SK-N-SH (cell line): ENCODE data around the gene CTNS. TPM values are rescaled to one million over a fixed set of nuclear protein-coding genes. Genes with fewer than 3 reads are reported as not detected.

Experiments used
- CTCF ChIA-PET: fragments of 300-600, 350-600 bp; formaldehyde crosslinking; extraction: SDS; loops from one replicate; lab custom pipeline; 2021; lab: Yijun Ruan, JAX
- POLR2A ChIA-PET: fragments of 350-600 bp; sonication (Branson Sonifier 250); formaldehyde crosslinking; extraction: SDS; loops from one replicate; lab custom pipeline; 2020; ENCODE audit warnings: antibody characterized with exemption, inconsistent platforms; lab: Yijun Ruan, JAX
- DNase-seq: peaks from one replicate; pipeline ENCODE4 v3.0.0; 2012
- H2AFZ ChIP-seq: fragments of 200-600 bp; sonication (generic); 2 replicates; pipeline ENCODE4 v1.8.1; 2016; ENCODE audit warnings: antibody characterized with exemption, mild to moderate bottlenecking, low read depth
- H3F3A ChIP-seq: fragments of 200-600 bp; sonication (generic); replicated peaks from 2 replicates; pipeline ENCODE3; 2016; ENCODE audit warnings: antibody characterized with exemption, mild to moderate bottlenecking; ENCODE audit not compliant: insufficient read depth
- H3K27ac ChIP-seq, 2 experiments: fragments of 200-500 bp in 1 of 2; fragments of 200-600 bp in 1 of 2; sonication (Bioruptor generic) in 1 of 2; sonication (generic), shearing (Covaris generic) in 1 of 2; 2 replicates each; pipeline versions ENCODE4 v1.5.1 to v1.6.1; 2014 to 2016; ENCODE audit warnings: low read depth in 2 of 2, inconsistent platforms in 1 of 2, low read length in 1 of 2, mild to moderate bottlenecking in 1 of 2, mixed read lengths in 1 of 2
- H3K27me3 ChIP-seq: fragments of 200-600 bp; sonication (generic), shearing (Covaris generic); 2 replicates; pipeline ENCODE4 v1.6.1; 2016; ENCODE audit warnings: mixed run types; ENCODE audit not compliant: insufficient read depth
- H3K36me3 ChIP-seq, 2 experiments: fragments of 200-500 bp in 1 of 2; fragments of 200-600 bp in 1 of 2; sonication (Bioruptor generic) in 1 of 2; sonication (generic) in 1 of 2; replicated peaks in 1 of 2; 2 replicates each; pipeline versions ENCODE3 to v1.5.1; 2014 to 2016; ENCODE audit warnings: low read length in 1 of 2, mild to moderate bottlenecking in 1 of 2; ENCODE audit not compliant: insufficient read depth in 2 of 2, control insufficient read depth in 1 of 2
- H3K4me1 ChIP-seq, 2 experiments: fragments of 200-500 bp in 1 of 2; fragments of 200-600 bp in 1 of 2; sonication (Bioruptor generic) in 1 of 2; sonication (generic), shearing (Covaris generic) in 1 of 2; 2 replicates each; pipeline versions ENCODE4 v1.5.1 to v1.6.1; 2014 to 2016; ENCODE audit warnings: low read depth in 1 of 2, low read length in 1 of 2, mixed run types in 1 of 2; ENCODE audit not compliant: insufficient read depth in 2 of 2, control insufficient read depth in 1 of 2
- H3K4me2 ChIP-seq: fragments of 200-600 bp; sonication (generic), shearing (Covaris generic); 2 replicates; pipeline ENCODE4 v1.6.1; 2017; ENCODE audit warnings: mixed run types
- H3K4me3 ChIP-seq, 2 experiments: fragments of 200-500 bp in 1 of 2; fragments of 200-600 bp in 1 of 2; sonication (Bioruptor generic) in 1 of 2; sonication (generic), shearing (Covaris generic) in 1 of 2; 2 replicates each; pipeline versions ENCODE4 v1.5.1 to v1.8.1; 2014 to 2016; ENCODE audit warnings: low read depth in 2 of 2, inconsistent platforms in 1 of 2, low read length in 1 of 2, mild to moderate bottlenecking in 1 of 2, mixed read lengths in 1 of 2, moderate library complexity in 1 of 2
- H3K79me2 ChIP-seq: fragments of 200-600 bp; sonication (generic); 2 replicates; pipeline ENCODE4 v1.8.1; 2017; ENCODE audit warnings: mild to moderate bottlenecking; ENCODE audit not compliant: insufficient read depth
- H3K9ac ChIP-seq: fragments of 200-600 bp; sonication (generic); 2 replicates; pipeline ENCODE4 v1.6.1; 2017; ENCODE audit warnings: mixed run types
- H3K9me2 ChIP-seq: fragments of 200-600 bp; sonication (generic); 2 replicates; pipeline ENCODE4 v1.6.1; 2017; ENCODE audit warnings: mixed run types
- H3K9me3 ChIP-seq: fragments of 200-600 bp; sonication (generic); 2 replicates; pipeline ENCODE4 v1.6.1; 2017; ENCODE audit warnings: mixed run types, mild to moderate bottlenecking, moderate library complexity
- H4K20me1 ChIP-seq: fragments of 200-600 bp; sonication (generic); 2 replicates; pipeline ENCODE4 v1.6.1; 2017; ENCODE audit warnings: mild to moderate bottlenecking, mixed run types; ENCODE audit not compliant: insufficient read depth
- CHD2 ChIP-seq: fragments of 150-350 bp; IDR thresholded peaks from 2 replicates; pipeline ENCODE4 v1.6.1; 2018; ENCODE audit warnings: low read length; ENCODE audit not compliant: partially characterized antibody
- ELF1 ChIP-seq: IDR thresholded peaks from 2 replicates; pipeline ENCODE4 v1.4.0; 2012
- FOXJ3 ChIP-seq: sonication (generic); formaldehyde crosslinking; IDR thresholded peaks from 2 replicates; pipeline ENCODE4 v1.5.1; 2020; ENCODE audit warnings: mild to moderate bottlenecking, missing genetic modification reagents
- FOXM1 ChIP-seq: IDR thresholded peaks from 2 replicates; pipeline ENCODE4 v1.4.0; 2012; ENCODE audit warnings: low read depth, mild to moderate bottlenecking
- GABPA ChIP-seq: IDR thresholded peaks from 2 replicates; pipeline ENCODE4 v1.4.0; 2012; ENCODE audit warnings: low read depth, mild to moderate bottlenecking
- MEF2A ChIP-seq: IDR thresholded peaks from 2 replicates; pipeline ENCODE4 v1.4.0; 2012; ENCODE audit warnings: low read depth, borderline replicate concordance
- MXI1 ChIP-seq: IDR thresholded peaks from 2 replicates; pipeline ENCODE4 v1.6.1; 2012; ENCODE audit warnings: mild to moderate bottlenecking, low read depth, low read length, improper control_type of control experiment
- NFIC ChIP-seq: IDR thresholded peaks from 2 replicates; pipeline ENCODE4 v1.4.0; 2012; ENCODE audit warnings: borderline replicate concordance
- POLR2AphosphoS5 ChIP-seq: IDR thresholded peaks from 2 replicates; pipeline ENCODE4 v1.6.1; 2012; ENCODE audit warnings: low read depth, low read length
- RAD21 ChIP-seq: IDR thresholded peaks from 2 replicates; pipeline ENCODE4 v1.6.1; 2012; ENCODE audit warnings: mild to moderate bottlenecking, low read length
- RFX5 ChIP-seq: IDR thresholded peaks from 2 replicates; pipeline ENCODE4 v1.6.1; 2012; ENCODE audit warnings: mild to moderate bottlenecking, improper control_type of control experiment, low read length
- SIN3A ChIP-seq: IDR thresholded peaks from 2 replicates; pipeline ENCODE4 v1.6.1; 2012; ENCODE audit warnings: low read depth, mild to moderate bottlenecking, low read length, moderate library complexity, borderline replicate concordance
- TAF1 ChIP-seq: IDR thresholded peaks from 2 replicates; pipeline ENCODE4 v1.6.1; 2012; ENCODE audit warnings: low read depth, mild to moderate bottlenecking, low read length, moderate library complexity, borderline replicate concordance
- TCF12 ChIP-seq: IDR thresholded peaks from 2 replicates; pipeline ENCODE4 v1.4.0; 2012
- TEAD4 ChIP-seq: IDR thresholded peaks from 2 replicates; pipeline ENCODE4 v1.4.0; 2012; ENCODE audit warnings: mild to moderate bottlenecking, borderline replicate concordance; ENCODE audit not compliant: insufficient read depth
- YY1 ChIP-seq: IDR thresholded peaks from 2 replicates; pipeline ENCODE4 v1.4.0; 2012; ENCODE audit warnings: low read depth, mild to moderate bottlenecking
- WGBS: methylation state at CpG from one replicate; pipeline ENCODE4 v1.1.6; 2017; ENCODE audit warnings: low lambda C conversion rate; 5-methylcytosine and 5-hydroxymethylcytosine counted together
- polyA plus RNA-seq, 3 experiments: library from polyadenylated mRNA; depleted of rRNA; stranded (reverse); fragments of >200 nt; gene quantifications; 2 replicates each; pipeline ENCODE4 v1.2.3, GENCODE V29; 2012
- TF ChIP-seq, protein P1 (sequence below): IDR thresholded peaks from 2 replicates; pipeline ENCODE4 v1.4.0; 2012; ENCODE audit warnings: low read depth
- TF ChIP-seq, protein P2 (sequence below): fragments of 200-600 bp; sonication (generic); IDR thresholded peaks from 2 replicates; pipeline ENCODE4 v1.6.1; 2017; ENCODE audit warnings: antibody characterized with exemption, mild to moderate bottlenecking, moderate library complexity
- TF ChIP-seq, protein P3 (sequence below): fragments of 150-350 bp; IDR thresholded peaks from 2 replicates; pipeline ENCODE4 v1.6.1; 2017; ENCODE audit warnings: antibody characterized with exemption, low read length, low read depth, borderline replicate concordance
- TF ChIP-seq, protein P4 (sequence below): IDR thresholded peaks from 2 replicates; pipeline ENCODE4 v1.4.0; 2012; ENCODE audit warnings: low read depth, borderline replicate concordance
- TF ChIP-seq, protein P5 (sequence below): IDR thresholded peaks from 2 replicates; pipeline ENCODE4; 2012

CTNS gene
- polyA plus RNA-seq, 1 of the 3 experiments (the other 2 are of a cell fraction): 8.2 TPM

DNA sequence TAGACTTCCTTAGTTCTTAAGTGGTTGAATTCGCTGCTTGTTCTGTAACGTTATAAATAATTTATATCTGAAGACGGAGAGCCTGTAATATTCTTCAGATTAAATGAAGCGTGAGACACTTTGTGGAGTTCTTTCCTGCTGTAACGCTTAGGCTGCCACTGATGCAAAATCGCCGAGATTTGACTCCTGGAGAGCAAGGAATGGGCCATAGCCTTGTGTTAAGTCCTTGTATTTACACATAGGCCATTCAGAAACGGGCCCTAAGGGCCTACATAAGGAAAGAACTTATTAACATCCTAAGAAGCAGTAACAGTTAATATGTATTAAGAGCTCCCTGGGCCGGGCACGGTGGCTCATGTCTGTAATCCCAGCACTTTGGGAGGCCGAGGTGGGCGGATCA is 33.0 kb downstream of the CTNS start (continued):
- no peak for TF ChIP-seq TAF1
- TF ChIP-seq RAD21: no peak
- TF ChIP-seq POLR2AphosphoS5: no peak

DNA sequence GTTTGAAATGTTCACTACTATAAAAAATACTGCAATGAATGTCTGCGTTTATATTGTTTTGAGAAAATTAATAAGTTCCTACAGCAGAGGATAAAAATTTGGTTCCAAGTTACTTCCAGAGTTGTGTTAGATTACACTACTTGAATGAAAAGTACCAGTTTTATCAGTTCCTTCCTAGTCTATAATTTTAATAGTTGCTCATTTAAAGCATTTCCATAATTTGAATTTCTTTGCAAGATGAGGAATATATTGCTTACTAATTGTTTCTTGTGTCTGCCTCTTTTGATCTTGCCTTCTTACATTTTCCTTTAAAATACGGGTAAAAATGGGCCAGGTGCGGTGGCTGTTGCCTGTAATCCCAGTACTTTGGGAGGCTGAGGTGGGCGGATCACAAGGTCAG is 36.0 kb downstream of the CTNS start:
- no peak overlapping the region for H3K9ac ChIP-seq
- TF ChIP-seq MEF2A: no peak
- no peak for TF ChIP-seq FOXJ3 (CRISPR knock-in tag)
- TF ChIP-seq ELF1: no peak
- no peak for TF ChIP-seq TEAD4
- TF ChIP-seq, protein P1, sequence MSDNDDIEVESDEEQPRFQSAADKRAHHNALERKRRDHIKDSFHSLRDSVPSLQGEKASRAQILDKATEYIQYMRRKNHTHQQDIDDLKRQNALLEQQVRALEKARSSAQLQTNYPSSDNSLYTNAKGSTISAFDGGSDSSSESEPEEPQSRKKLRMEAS: no peak
- TF ChIP-seq, protein P2, sequence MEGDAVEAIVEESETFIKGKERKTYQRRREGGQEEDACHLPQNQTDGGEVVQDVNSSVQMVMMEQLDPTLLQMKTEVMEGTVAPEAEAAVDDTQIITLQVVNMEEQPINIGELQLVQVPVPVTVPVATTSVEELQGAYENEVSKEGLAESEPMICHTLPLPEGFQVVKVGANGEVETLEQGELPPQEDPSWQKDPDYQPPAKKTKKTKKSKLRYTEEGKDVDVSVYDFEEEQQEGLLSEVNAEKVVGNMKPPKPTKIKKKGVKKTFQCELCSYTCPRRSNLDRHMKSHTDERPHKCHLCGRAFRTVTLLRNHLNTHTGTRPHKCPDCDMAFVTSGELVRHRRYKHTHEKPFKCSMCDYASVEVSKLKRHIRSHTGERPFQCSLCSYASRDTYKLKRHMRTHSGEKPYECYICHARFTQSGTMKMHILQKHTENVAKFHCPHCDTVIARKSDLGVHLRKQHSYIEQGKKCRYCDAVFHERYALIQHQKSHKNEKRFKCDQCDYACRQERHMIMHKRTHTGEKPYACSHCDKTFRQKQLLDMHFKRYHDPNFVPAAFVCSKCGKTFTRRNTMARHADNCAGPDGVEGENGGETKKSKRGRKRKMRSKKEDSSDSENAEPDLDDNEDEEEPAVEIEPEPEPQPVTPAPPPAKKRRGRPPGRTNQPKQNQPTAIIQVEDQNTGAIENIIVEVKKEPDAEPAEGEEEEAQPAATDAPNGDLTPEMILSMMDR: no peak
- TF ChIP-seq, protein P3, sequence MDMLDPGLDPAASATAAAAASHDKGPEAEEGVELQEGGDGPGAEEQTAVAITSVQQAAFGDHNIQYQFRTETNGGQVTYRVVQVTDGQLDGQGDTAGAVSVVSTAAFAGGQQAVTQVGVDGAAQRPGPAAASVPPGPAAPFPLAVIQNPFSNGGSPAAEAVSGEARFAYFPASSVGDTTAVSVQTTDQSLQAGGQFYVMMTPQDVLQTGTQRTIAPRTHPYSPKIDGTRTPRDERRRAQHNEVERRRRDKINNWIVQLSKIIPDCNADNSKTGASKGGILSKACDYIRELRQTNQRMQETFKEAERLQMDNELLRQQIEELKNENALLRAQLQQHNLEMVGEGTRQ: no peak
- no peak for TF ChIP-seq YY1
- no peak for TF ChIP-seq RFX5
- no peak for TF ChIP-seq CHD2
- TF ChIP-seq, protein P4, sequence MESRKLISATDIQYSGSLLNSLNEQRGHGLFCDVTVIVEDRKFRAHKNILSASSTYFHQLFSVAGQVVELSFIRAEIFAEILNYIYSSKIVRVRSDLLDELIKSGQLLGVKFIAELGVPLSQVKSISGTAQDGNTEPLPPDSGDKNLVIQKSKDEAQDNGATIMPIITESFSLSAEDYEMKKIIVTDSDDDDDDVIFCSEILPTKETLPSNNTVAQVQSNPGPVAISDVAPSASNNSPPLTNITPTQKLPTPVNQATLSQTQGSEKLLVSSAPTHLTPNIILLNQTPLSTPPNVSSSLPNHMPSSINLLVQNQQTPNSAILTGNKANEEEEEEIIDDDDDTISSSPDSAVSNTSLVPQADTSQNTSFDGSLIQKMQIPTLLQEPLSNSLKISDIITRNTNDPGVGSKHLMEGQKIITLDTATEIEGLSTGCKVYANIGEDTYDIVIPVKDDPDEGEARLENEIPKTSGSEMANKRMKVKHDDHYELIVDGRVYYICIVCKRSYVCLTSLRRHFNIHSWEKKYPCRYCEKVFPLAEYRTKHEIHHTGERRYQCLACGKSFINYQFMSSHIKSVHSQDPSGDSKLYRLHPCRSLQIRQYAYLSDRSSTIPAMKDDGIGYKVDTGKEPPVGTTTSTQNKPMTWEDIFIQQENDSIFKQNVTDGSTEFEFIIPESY: no peak
- TF ChIP-seq FOXM1: no peak
- no peak for TF ChIP-seq SIN3A
- no peak for TF ChIP-seq NFIC
- TF ChIP-seq, protein P5, sequence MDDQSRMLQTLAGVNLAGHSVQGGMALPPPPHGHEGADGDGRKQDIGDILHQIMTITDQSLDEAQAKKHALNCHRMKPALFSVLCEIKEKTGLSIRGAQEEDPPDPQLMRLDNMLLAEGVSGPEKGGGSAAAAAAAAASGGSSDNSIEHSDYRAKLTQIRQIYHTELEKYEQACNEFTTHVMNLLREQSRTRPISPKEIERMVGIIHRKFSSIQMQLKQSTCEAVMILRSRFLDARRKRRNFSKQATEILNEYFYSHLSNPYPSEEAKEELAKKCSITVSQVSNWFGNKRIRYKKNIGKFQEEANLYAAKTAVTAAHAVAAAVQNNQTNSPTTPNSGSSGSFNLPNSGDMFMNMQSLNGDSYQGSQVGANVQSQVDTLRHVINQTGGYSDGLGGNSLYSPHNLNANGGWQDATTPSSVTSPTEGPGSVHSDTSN: no peak
- TF ChIP-seq TCF12: no peak
- no peak for TF ChIP-seq MXI1
- TF ChIP-seq GABPA: no peak
- no peak for TF ChIP-seq RAD21
- no peaks in the 10 kb centered on the region for H3K27me3 ChIP-seq
- 92% methylated on average over 4 of the region's 4 CpGs for WGBS
- no peak overlapping the region for H3K4me3 ChIP-seq
- H3K4me2 ChIP-seq: no peak overlapping the region
- ChIA-PET POLR2A (no interaction called here), CTCF (no interaction called here)
- no peak overlapping the region for H2AFZ ChIP-seq
- no peak overlapping the region for H3K27ac ChIP-seq
- DNase-seq: no peak
- H3K36me3 ChIP-seq: peaks cover 0 to 10% of the 10 kb centered on the region in 2 experiments
- H3K9me2 ChIP-seq: no peaks in the 10 kb centered on the region
- H3K9me3 ChIP-seq: no peaks in the 10 kb centered on the region
- peaks cover 29% of the 10 kb centered on the region for H3K79me2 ChIP-seq
- peaks cover 0 to 6% of the 10 kb centered on the region in 2 experiments; a peak in 1 of 4 replicates for H3K4me1 ChIP-seq
- peaks cover 5% of the 10 kb centered on the region; the same call in 1 of the 2 replicates for H4K20me1 ChIP-seq
- peaks cover 6% of the 10 kb centered on the region for H3F3A ChIP-seq
